ENCODE data around the gene DEAF1.

The DEAF1 gene

GRCh38 chr11:619628-620050 is 75.4 kb downstream of the DEAF1 start:
- POLR2A ChIA-PET, result no interaction called here

GRCh38 chr11:618856-619627 is 76.0 kb downstream of the DEAF1 start:
- no peak for DNase-seq
- H3K27me3 ChIP-seq (replicated peaks in 2 of 5; ENCODE audit: control insufficient read depth in 4 of 5, insufficient read depth in 5 of 5, low read length in 4 of 5), result no peaks in the 10 kb centered on the region
- 95% methylated on average over 8 of the region's 24 CpGs for WGBS (ENCODE audit: insufficient coverage)
- no peak overlapping the region for H3K4me3 ChIP-seq (ENCODE audit: control insufficient read depth in 1 of 7, extremely low read depth in 1 of 7, insufficient read depth in 4 of 7, low read depth in 2 of 7, low read length in 6 of 7)
- H3K27ac ChIP-seq (ENCODE audit: insufficient read depth in 1 of 2, low read depth in 1 of 2, low read length in 2 of 2, poor library complexity in 1 of 2, severe bottlenecking in 2 of 2), result no peak overlapping the region
- ChIA-PET POLR2A (no interaction called here), CTCF (no interaction called here)
- peaks cover 0 to 13% (median 6%) of the 10 kb centered on the region in 4 experiments for H3K36me3 ChIP-seq (ENCODE audit: control insufficient read depth in 4 of 4, insufficient read depth in 4 of 4, low read length in 3 of 4)
- peaks cover 0 to 30% (median 23%) of the 10 kb centered on the region in 4 experiments for H3K4me1 ChIP-seq (ENCODE audit: control extremely low read depth in 1 of 4, control insufficient read depth in 4 of 4, insufficient read depth in 4 of 4, low read length in 3 of 4)
- H3K9me3 ChIP-seq (ENCODE audit: control extremely low read depth in 1 of 5, control insufficient read depth in 4 of 5, insufficient read depth in 2 of 5, low read depth in 1 of 5, low read length in 4 of 5), result no peaks in the 10 kb centered on the region

More at GRCh38 chr11:619628-620050, 75.4 kb downstream of the DEAF1 start:
- Histone ChIP-seq H3K4me3 (ENCODE audit: control insufficient read depth in 1 of 7, extremely low read depth in 1 of 7, insufficient read depth in 4 of 7, low read depth in 2 of 7, low read length in 6 of 7) (no peak overlapping the region), H3K27me3 (replicated peaks in 2 of 5; ENCODE audit: control insufficient read depth in 4 of 5, insufficient read depth in 5 of 5, low read length in 4 of 5) (no peaks in the 10 kb centered on the region), H3K36me3 (ENCODE audit: control insufficient read depth in 4 of 4, insufficient read depth in 4 of 4, low read length in 3 of 4) (peaks cover 0 to 13% (median 3%) of the 10 kb centered on the region in 4 experiments), H3K9me3 (ENCODE audit: control extremely low read depth in 1 of 5, control insufficient read depth in 4 of 5, insufficient read depth in 2 of 5, low read depth in 1 of 5, low read length in 4 of 5) (no peaks in the 10 kb centered on the region), H3K4me1 (ENCODE audit: control extremely low read depth in 1 of 4, control insufficient read depth in 4 of 4, insufficient read depth in 4 of 4, low read length in 3 of 4) (peaks cover 0 to 24% (median 19%) of the 10 kb centered on the region in 4 experiments), H3K27ac (ENCODE audit: insufficient read depth in 1 of 2, low read depth in 1 of 2, low read length in 2 of 2, poor library complexity in 1 of 2, severe bottlenecking in 2 of 2) (no peak overlapping the region)
- 95% methylated on average over 14 of the region's 22 CpGs for WGBS (ENCODE audit: insufficient coverage)
- DNase-seq, result no peak
- CTCF ChIA-PET, result no interaction called here

GRCh38 chr11:617912-618682 is 76.9 kb downstream of the DEAF1 start:
- WGBS (ENCODE audit: insufficient coverage), result 94% methylated on average over 18 of the region's 25 CpGs
- ChIA-PET POLR2A (no interaction called here), CTCF (no interaction called here)
- Histone ChIP-seq H3K36me3 (ENCODE audit: control insufficient read depth in 4 of 4, insufficient read depth in 4 of 4, low read length in 3 of 4) (peaks cover 0 to 19% (median 7%) of the 10 kb centered on the region in 4 experiments), H3K27ac (ENCODE audit: insufficient read depth in 1 of 2, low read depth in 1 of 2, low read length in 2 of 2, poor library complexity in 1 of 2, severe bottlenecking in 2 of 2) (no peak overlapping the region), H3K27me3 (replicated peaks in 2 of 5; ENCODE audit: control insufficient read depth in 4 of 5, insufficient read depth in 5 of 5, low read length in 4 of 5) (no peaks in the 10 kb centered on the region), H3K9me3 (ENCODE audit: control extremely low read depth in 1 of 5, control insufficient read depth in 4 of 5, insufficient read depth in 2 of 5, low read depth in 1 of 5, low read length in 4 of 5) (no peaks in the 10 kb centered on the region), H3K4me3 (ENCODE audit: control insufficient read depth in 1 of 7, extremely low read depth in 1 of 7, insufficient read depth in 4 of 7, low read depth in 2 of 7, low read length in 6 of 7) (no peak overlapping the region), H3K4me1 (ENCODE audit: control extremely low read depth in 1 of 4, control insufficient read depth in 4 of 4, insufficient read depth in 4 of 4, low read length in 3 of 4) (peaks cover 0 to 31% (median 23%) of the 10 kb centered on the region in 4 experiments)
- DNase-seq, result no peak

- Histone ChIP-seq H3K27ac (ENCODE audit: insufficient read depth in 1 of 2, low read depth in 1 of 2, low read length in 2 of 2, poor library complexity in 1 of 2, severe bottlenecking in 2 of 2) (no peak overlapping the region), H3K36me3 (ENCODE audit: control insufficient read depth in 4 of 4, insufficient read depth in 4 of 4, low read length in 3 of 4) (peaks cover 0 to 27% (median 13%) of the 10 kb centered on the region in 4 experiments), H3K9me3 (ENCODE audit: control extremely low read depth in 1 of 5, control insufficient read depth in 4 of 5, insufficient read depth in 2 of 5, low read depth in 1 of 5, low read length in 4 of 5) (no peaks in the 10 kb centered on the region), H3K4me1 (ENCODE audit: control extremely low read depth in 1 of 4, control insufficient read depth in 4 of 4, insufficient read depth in 4 of 4, low read length in 3 of 4) (peaks cover 0 to 31% (median 23%) of the 10 kb centered on the region in 4 experiments), H3K27me3 (replicated peaks in 2 of 5; ENCODE audit: control insufficient read depth in 4 of 5, insufficient read depth in 5 of 5, low read length in 4 of 5) (no peaks in the 10 kb centered on the region), H3K4me3 (ENCODE audit: control insufficient read depth in 1 of 7, extremely low read depth in 1 of 7, insufficient read depth in 4 of 7, low read depth in 2 of 7, low read length in 6 of 7) (peak overlapping the region in 1 of 7 experiments; percentile 86)
- ChIA-PET POLR2A (no interaction called here), CTCF (no interaction called here)
- no peak for DNase-seq
- 94% methylated on average over 53 of the region's 57 CpGs for WGBS (ENCODE audit: insufficient coverage)
These were observed 77.7 kb downstream of the DEAF1 start for GRCh38 chr11:617199-617911.

- WGBS (ENCODE audit: insufficient coverage), result 48% methylated on average over 31 of the region's 39 CpGs
- CTCF ChIA-PET, result interaction anchor here (0.6 kb wide), 1 partner anchor 32 kb away, joined by 5 read pairs; no protein-coding TSS in a partner anchor
- H3K4me1 ChIP-seq (ENCODE audit: control extremely low read depth in 1 of 4, control insufficient read depth in 4 of 4, insufficient read depth in 4 of 4, low read length in 3 of 4), result peaks cover 0 to 31% (median 23%) of the 10 kb centered on the region in 4 experiments
- H3K4me3 ChIP-seq (ENCODE audit: control insufficient read depth in 1 of 7, extremely low read depth in 1 of 7, insufficient read depth in 4 of 7, low read depth in 2 of 7, low read length in 6 of 7), result peak overlapping the region; percentile 64 to 86 (median 80)
- H3K27ac ChIP-seq (ENCODE audit: insufficient read depth in 1 of 2, low read depth in 1 of 2, low read length in 2 of 2, poor library complexity in 1 of 2, severe bottlenecking in 2 of 2), result peak overlapping the region in 1 of 2 experiments; percentile 85
- H3K27me3 ChIP-seq (replicated peaks in 2 of 5; ENCODE audit: control insufficient read depth in 4 of 5, insufficient read depth in 5 of 5, low read length in 4 of 5), result no peaks in the 10 kb centered on the region
- POLR2A ChIA-PET, result interaction anchor here (0.5 to 0.9 kb wide), 4 partner anchors 24 to 114 kb away, joined by 3 to 6 read pairs (median 4); partner anchors contain the start of gene PHRF1
- no peaks in the 10 kb centered on the region for H3K9me3 ChIP-seq (ENCODE audit: control extremely low read depth in 1 of 5, control insufficient read depth in 4 of 5, insufficient read depth in 2 of 5, low read depth in 1 of 5, low read length in 4 of 5)
- no peak for DNase-seq
- peaks cover 0 to 34% (median 19%) of the 10 kb centered on the region in 4 experiments for H3K36me3 ChIP-seq (ENCODE audit: control insufficient read depth in 4 of 4, insufficient read depth in 4 of 4, low read length in 3 of 4)
These were observed 78.5 kb downstream of the DEAF1 start for GRCh38 chr11:616320-617198.
